GM12872 (cell line): ENCODE results near the gene LAG3.

Experiments
- TF ChIP-seq, protein P1 (sequence below): IDR thresholded peaks from 3 replicates; pipeline ENCODE4 v1.5.1; 2011; ENCODE audit warnings: low read depth, mild to moderate bottlenecking, low read length, moderate library complexity; ENCODE audit not compliant: insufficient read depth

Gene LAG3

GRCh38 chr12:6819106-6820030, 47.0 kb downstream of the LAG3 start:
- TF ChIP-seq, protein P1, sequence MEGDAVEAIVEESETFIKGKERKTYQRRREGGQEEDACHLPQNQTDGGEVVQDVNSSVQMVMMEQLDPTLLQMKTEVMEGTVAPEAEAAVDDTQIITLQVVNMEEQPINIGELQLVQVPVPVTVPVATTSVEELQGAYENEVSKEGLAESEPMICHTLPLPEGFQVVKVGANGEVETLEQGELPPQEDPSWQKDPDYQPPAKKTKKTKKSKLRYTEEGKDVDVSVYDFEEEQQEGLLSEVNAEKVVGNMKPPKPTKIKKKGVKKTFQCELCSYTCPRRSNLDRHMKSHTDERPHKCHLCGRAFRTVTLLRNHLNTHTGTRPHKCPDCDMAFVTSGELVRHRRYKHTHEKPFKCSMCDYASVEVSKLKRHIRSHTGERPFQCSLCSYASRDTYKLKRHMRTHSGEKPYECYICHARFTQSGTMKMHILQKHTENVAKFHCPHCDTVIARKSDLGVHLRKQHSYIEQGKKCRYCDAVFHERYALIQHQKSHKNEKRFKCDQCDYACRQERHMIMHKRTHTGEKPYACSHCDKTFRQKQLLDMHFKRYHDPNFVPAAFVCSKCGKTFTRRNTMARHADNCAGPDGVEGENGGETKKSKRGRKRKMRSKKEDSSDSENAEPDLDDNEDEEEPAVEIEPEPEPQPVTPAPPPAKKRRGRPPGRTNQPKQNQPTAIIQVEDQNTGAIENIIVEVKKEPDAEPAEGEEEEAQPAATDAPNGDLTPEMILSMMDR: no peak

GRCh38 chr12:6820166-6820565, 47.8 kb downstream of the LAG3 start:
- TF ChIP-seq, protein P1: no peak

- TF ChIP-seq, protein P1: no peak
Measured at GRCh38 chr12:6821591-6822425, 49.5 kb downstream of the LAG3 start, which contains the start of gene GPR162. TSS of gene GPR162 (plus strand) at chr12:6821821. CDS start at chr12:6823899, 2,078 bp downstream.

GRCh38 chr12:6822426-6823135, 50.3 kb downstream of the LAG3 start:
- TF ChIP-seq, protein P1: no peak

DNA sequence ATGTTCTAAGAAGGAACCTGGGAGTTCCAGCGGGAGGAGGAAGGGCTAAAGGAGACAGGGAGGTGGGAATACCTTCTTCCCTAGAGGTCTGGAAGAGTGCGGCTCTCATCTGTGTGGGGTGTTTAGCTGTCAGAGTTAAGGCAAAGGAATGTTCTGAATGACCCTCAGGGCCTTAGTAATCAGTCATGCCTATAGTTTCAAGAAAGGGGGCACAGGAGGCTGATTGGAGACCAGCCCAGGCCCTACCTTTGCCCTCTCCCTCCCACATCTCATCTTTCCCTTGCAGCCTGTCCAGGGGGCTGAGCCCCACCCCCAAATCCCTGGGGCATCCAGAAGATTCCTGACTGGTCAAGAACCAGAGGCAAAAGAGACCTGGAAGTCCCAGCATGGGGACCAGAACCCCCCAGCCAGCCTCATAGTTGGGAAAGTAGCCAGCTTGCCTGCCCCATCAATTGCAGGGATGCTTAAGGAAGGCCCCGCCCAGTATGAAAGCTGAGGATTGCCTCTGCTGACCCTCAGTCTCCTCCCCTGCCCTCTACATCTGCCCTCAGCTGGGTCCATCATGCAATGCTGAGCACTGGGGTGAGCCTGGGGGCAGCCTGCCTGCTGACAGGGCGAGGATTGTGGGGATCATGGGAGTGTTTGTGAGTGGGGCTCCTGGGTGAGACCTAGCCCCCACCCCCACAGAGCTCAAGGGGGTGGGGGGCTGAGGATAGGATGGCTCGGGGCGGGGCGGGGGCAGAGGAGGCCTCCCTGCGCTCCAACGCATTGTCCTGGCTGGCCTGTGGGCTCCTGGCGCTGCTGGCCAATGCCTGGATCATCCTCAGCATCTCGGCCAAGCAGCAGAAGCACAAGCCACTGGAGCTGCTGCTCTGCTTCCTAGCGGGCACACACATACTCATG, 51.1 kb downstream of the LAG3 start:
- TF ChIP-seq, protein P1: no peak

DNA sequence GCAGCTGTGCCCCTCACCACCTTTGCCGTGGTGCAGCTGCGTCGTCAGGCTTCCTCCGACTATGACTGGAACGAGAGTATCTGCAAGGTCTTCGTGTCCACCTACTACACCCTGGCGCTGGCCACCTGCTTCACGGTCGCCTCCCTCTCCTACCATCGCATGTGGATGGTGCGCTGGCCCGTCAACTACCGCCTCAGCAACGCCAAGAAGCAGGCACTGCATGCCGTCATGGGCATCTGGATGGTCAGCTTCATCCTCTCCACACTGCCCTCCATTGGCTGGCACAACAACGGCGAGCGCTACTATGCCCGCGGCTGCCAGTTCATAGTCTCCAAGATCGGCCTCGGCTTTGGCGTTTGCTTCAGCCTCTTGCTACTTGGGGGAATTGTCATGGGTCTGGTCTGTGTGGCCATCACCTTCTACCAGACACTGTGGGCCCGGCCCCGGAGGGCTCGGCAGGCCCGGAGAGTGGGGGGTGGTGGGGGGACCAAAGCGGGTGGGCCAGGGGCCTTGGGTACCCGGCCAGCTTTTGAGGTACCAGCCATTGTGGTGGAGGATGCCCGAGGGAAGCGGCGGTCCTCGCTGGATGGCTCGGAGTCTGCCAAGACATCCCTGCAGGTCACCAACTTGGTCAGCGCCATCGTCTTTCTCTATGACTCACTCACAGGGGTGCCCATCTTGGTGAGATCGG, 51.9 kb downstream of the LAG3 start:
- TF ChIP-seq, protein P1: no peak
